ENCODE data around the gene RNF217.

DNA sequence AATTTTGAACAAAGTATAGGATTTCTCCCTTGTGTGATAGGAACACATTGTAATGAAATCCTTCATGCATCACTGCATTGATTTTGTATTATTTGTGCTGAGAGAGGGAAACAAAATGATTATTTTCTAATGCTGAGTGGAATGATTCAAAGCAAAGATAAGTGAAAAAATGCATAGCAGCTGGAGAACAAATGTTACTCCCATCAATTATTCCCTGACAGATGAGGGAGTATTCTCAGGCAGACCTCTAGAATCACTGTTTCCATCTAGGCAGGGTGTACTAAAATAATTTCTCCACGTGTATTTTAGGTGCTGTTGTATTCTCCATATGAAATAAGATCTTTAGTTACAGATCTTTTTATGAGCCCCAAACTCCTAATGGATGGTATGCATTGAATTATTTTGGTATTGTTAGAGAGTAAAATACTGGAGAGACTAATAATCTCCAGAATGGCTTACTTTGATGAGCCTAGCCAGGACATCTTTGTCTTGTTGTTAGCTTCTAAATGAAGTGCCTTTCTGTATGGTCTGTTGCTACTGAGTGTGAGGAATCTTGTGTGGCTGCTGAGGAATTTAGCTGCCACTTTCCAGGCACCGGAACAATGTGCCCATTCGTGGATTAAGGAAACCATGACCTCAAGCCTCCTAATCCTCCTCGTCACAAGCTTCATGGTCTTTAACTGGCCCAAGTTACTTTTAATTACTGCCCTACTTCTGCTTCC is 39.6 kb downstream of the RNF217 start:
- TF ChIP-seq, protein P1, sequence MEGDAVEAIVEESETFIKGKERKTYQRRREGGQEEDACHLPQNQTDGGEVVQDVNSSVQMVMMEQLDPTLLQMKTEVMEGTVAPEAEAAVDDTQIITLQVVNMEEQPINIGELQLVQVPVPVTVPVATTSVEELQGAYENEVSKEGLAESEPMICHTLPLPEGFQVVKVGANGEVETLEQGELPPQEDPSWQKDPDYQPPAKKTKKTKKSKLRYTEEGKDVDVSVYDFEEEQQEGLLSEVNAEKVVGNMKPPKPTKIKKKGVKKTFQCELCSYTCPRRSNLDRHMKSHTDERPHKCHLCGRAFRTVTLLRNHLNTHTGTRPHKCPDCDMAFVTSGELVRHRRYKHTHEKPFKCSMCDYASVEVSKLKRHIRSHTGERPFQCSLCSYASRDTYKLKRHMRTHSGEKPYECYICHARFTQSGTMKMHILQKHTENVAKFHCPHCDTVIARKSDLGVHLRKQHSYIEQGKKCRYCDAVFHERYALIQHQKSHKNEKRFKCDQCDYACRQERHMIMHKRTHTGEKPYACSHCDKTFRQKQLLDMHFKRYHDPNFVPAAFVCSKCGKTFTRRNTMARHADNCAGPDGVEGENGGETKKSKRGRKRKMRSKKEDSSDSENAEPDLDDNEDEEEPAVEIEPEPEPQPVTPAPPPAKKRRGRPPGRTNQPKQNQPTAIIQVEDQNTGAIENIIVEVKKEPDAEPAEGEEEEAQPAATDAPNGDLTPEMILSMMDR (IDR thresholded peaks at IDR 0.05): no peak
- no peak for TF ChIP-seq POLR2A (IDR thresholded peaks at IDR 0.05)
- TF ChIP-seq POLR2AphosphoS5 (IDR thresholded peaks at IDR 0.05): no peak
